Osteoblast (primary cell): Measurements from ENCODE around the gene DNALI1. TPM values are rescaled to one million over a fixed set of nuclear protein-coding genes. Genes with fewer than 3 reads are reported as not detected.
"Not testable (repeated sequence)": the region's sequence is repeated elsewhere in the genome, so short reads cannot be mapped to it uniquely, and the experiment has no call there.

Source experiments
- DNase-seq: peaks from one replicate; pipeline ENCODE4 v3.0.0; 2011; ENCODE audit warnings: low spot score, mixed read lengths; ENCODE audit not compliant: insufficient read length; ENCODE audit errors: missing footprints
- H2AFZ ChIP-seq: 2 replicates; pipeline ENCODE4 v1.6.0; 2011; ENCODE audit warnings: mild to moderate bottlenecking, low read length
- H3K27ac ChIP-seq: 2 replicates; pipeline ENCODE4 v1.5.1; 2011; ENCODE audit warnings: mild to moderate bottlenecking, low read depth, low read length, moderate library complexity
- H3K27me3 ChIP-seq: 2 replicates; pipeline ENCODE4 v1.6.0; 2012; ENCODE audit warnings: mild to moderate bottlenecking, control low read depth, inconsistent platforms, low read length, moderate library complexity; ENCODE audit not compliant: insufficient read depth
- H3K36me3 ChIP-seq: 2 replicates; pipeline ENCODE4 v1.5.1; 2011; ENCODE audit warnings: mild to moderate bottlenecking, low read length, control low read depth, moderate library complexity; ENCODE audit not compliant: insufficient read depth
- H3K4me1 ChIP-seq: 2 replicates; pipeline ENCODE4 v1.5.1; 2011; ENCODE audit warnings: mild to moderate bottlenecking, low read length, control low read depth, moderate library complexity; ENCODE audit not compliant: insufficient read depth
- H3K4me2 ChIP-seq: 2 replicates; pipeline ENCODE4 v1.6.0; 2011; ENCODE audit warnings: mild to moderate bottlenecking, low read length; ENCODE audit not compliant: insufficient read depth
- H3K4me3 ChIP-seq: fragments of 200-600 bp; sonication (generic); 3 replicates; pipeline ENCODE4 v1.5.1; 2012; ENCODE audit warnings: mild to moderate bottlenecking, low read length, inconsistent platforms; ENCODE audit not compliant: insufficient read depth
- H3K79me2 ChIP-seq: 2 replicates; pipeline ENCODE4 v1.6.0; 2012; ENCODE audit warnings: mild to moderate bottlenecking, low read length, control low read depth, inconsistent platforms; ENCODE audit not compliant: insufficient read depth
- H3K9me3 ChIP-seq: 2 replicates; pipeline ENCODE4 v1.5.1; 2011; ENCODE audit warnings: low read depth, low read length, control low read depth
- H4K20me1 ChIP-seq: 2 replicates; pipeline ENCODE4 v1.6.0; 2012; ENCODE audit warnings: mild to moderate bottlenecking, low read length, control low read depth; ENCODE audit not compliant: insufficient read depth
- CTCF ChIP-seq: IDR thresholded peaks from 2 replicates; pipeline ENCODE4 v1.5.1; 2011; ENCODE audit warnings: mild to moderate bottlenecking, low read depth, low read length, moderate library complexity; ENCODE audit errors: extremely low read depth
- total RNA-seq: library from RNA; depleted of rRNA; stranded (reverse); fragments of >200 nt; gene quantifications from 2 replicates; pipeline ENCODE4 v1.2.3, GENCODE V29; 2012

Gene DNALI1
- total RNA-seq, 1 donor: 7.2 TPM

- not testable (repeated sequence) for DNase-seq, H3K4me3 ChIP-seq, H3K27me3 ChIP-seq, H2AFZ ChIP-seq, H3K9me3 ChIP-seq, H4K20me1 ChIP-seq, H3K4me2 ChIP-seq, H3K79me2 ChIP-seq, H3K27ac ChIP-seq
- H3K36me3 ChIP-seq: peaks cover 12% of the 10 kb centered on the region
- H3K4me1 ChIP-seq: peaks cover 12% of the 10 kb centered on the region
These were observed 24.2 kb upstream of the DNALI1 start for GRCh38 chr1:37532418-37533156.

- Histone ChIP-seq H3K79me2 (peaks cover 4% of the 10 kb centered on the region), H2AFZ (no peak overlapping the region), H3K27ac (peak overlapping the region; percentile 48), H3K4me1 (peaks cover 12% of the 10 kb centered on the region), H4K20me1 (no peaks in the 10 kb centered on the region), H3K27me3 (no peaks in the 10 kb centered on the region), H3K9me3 (no peaks in the 10 kb centered on the region), H3K4me3 (no peak overlapping the region), H3K4me2 (no peak overlapping the region), H3K36me3 (peaks cover 17% of the 10 kb centered on the region)
- no peak for DNase-seq
- no peak for TF ChIP-seq CTCF
These were observed 23.2 kb upstream of the DNALI1 start for GRCh38 chr1:37533317-37534093.

- H3K4me2 ChIP-seq: no peak overlapping the region
- no peak for TF ChIP-seq CTCF
- H3K27ac ChIP-seq: no peak overlapping the region
- peak; percentile 37 for DNase-seq
- peaks cover 12% of the 10 kb centered on the region for H3K4me1 ChIP-seq
- no peaks in the 10 kb centered on the region for H4K20me1 ChIP-seq
- no peak overlapping the region for H3K4me3 ChIP-seq
- no peaks in the 10 kb centered on the region for H3K27me3 ChIP-seq
- no peak overlapping the region for H2AFZ ChIP-seq
- peaks cover 45% of the 10 kb centered on the region for H3K36me3 ChIP-seq
- peaks cover 6% of the 10 kb centered on the region for H3K79me2 ChIP-seq
- no peaks in the 10 kb centered on the region for H3K9me3 ChIP-seq
These were observed 19.4 kb upstream of the DNALI1 start for GRCh38 chr1:37537378-37537777.

- H2AFZ ChIP-seq, H4K20me1 ChIP-seq, H3K4me3 ChIP-seq, H3K9me3 ChIP-seq, H3K4me2 ChIP-seq, H3K27ac ChIP-seq, H3K4me1 ChIP-seq, H3K27me3 ChIP-seq, H3K79me2 ChIP-seq, DNase-seq: not testable (repeated sequence)
- peaks cover 45% of the 10 kb centered on the region for H3K36me3 ChIP-seq
These were observed 17.6 kb upstream of the DNALI1 start for GRCh38 chr1:37539154-37539553.
